Neural progenitor cell (in vitro differentiated cells): ENCODE measurements around the gene CIC. TPM values are rescaled to one million over a fixed set of nuclear protein-coding genes. Genes with fewer than 3 reads are reported as not detected.

ENCODE experiments used
- DNase-seq: peaks from one replicate; pipeline ENCODE4 v3.0.0-alpha.2; 2016; ENCODE audit warnings: low spot score
- H2AFZ ChIP-seq: fragments of 200-600 bp; sonication (generic); replicated peaks from 2 replicates; pipeline ENCODE4 v1.6.1; 2016; ENCODE audit warnings: antibody characterized with exemption
- H3F3A ChIP-seq: fragments of 200-600 bp; sonication (generic); 2 replicates; pipeline ENCODE4 v1.6.1; 2016; ENCODE audit warnings: antibody characterized with exemption, low read depth
- H3K27ac ChIP-seq: fragments of 200-600 bp; sonication (generic); 2 replicates; pipeline ENCODE4 v1.5.1; 2016; ENCODE audit warnings: mild to moderate bottlenecking
- H3K27me3 ChIP-seq: fragments of 200-600 bp; sonication (generic); 2 replicates; pipeline ENCODE4 v1.6.1; 2016; ENCODE audit warnings: mild to moderate bottlenecking, moderate library complexity
- H3K36me3 ChIP-seq: fragments of 200-600 bp; sonication (generic); 2 replicates; pipeline ENCODE4 v1.5.1; 2016
- H3K4me1 ChIP-seq: fragments of 200-600 bp; sonication (generic); 2 replicates; pipeline ENCODE4 v1.6.1; 2016; ENCODE audit warnings: mixed run types
- H3K4me2 ChIP-seq: fragments of 200-600 bp; sonication (generic); 2 replicates; pipeline ENCODE4 v1.6.1; 2016
- H3K4me3 ChIP-seq: fragments of 200-600 bp; sonication (generic); 2 replicates; pipeline ENCODE4 v1.5.1; 2016
- H3K79me2 ChIP-seq: fragments of 200-600 bp; sonication (generic); 2 replicates; pipeline ENCODE4 v1.6.1; 2016; ENCODE audit warnings: low read depth
- H3K9ac ChIP-seq: fragments of 200-600 bp; sonication (generic); 2 replicates; pipeline ENCODE4 v1.6.1; 2016
- H3K9me3 ChIP-seq: fragments of 200-600 bp; sonication (generic); 2 replicates; pipeline ENCODE4 v1.5.1; 2016; ENCODE audit warnings: low read depth
- H4K20me1 ChIP-seq: fragments of 200-600 bp; sonication (generic); 2 replicates; pipeline ENCODE4 v1.6.1; 2016; ENCODE audit warnings: low read depth
- H3K27ac Mint-ChIP-seq: 3 replicates; pipeline ENCODE4 v1.8.0; 2021; ENCODE audit warnings: mixed read lengths
- H3K27me3 Mint-ChIP-seq: 2 replicates; pipeline ENCODE4 v1.8.0; 2022; ENCODE audit warnings: low read depth, mild to moderate bottlenecking, inconsistent platforms, moderate library complexity, mixed read lengths; ENCODE audit not compliant: insufficient read depth
- H3K36me3 Mint-ChIP-seq: 3 replicates; pipeline ENCODE4 v1.8.0; 2021; ENCODE audit warnings: mixed read lengths
- H3K4me1 Mint-ChIP-seq: 3 replicates; pipeline ENCODE4 v1.8.0; 2021; ENCODE audit warnings: mixed read lengths
- H3K4me3 Mint-ChIP-seq: 3 replicates; pipeline ENCODE4 v1.8.0; 2021; ENCODE audit warnings: mild to moderate bottlenecking, moderate library complexity, mixed read lengths
- H3K9me3 Mint-ChIP-seq: 3 replicates; pipeline ENCODE4 v1.8.0; 2020; ENCODE audit warnings: mixed read lengths
- CTCF ChIP-seq: fragments of 200-600 bp; sonication (generic); IDR thresholded peaks from 2 replicates; pipeline ENCODE4 v1.5.1; 2017; ENCODE audit warnings: antibody characterized with exemption, mild to moderate bottlenecking
- EZH2 ChIP-seq: fragments of 200-600 bp; sonication (generic); IDR thresholded peaks from 2 replicates; pipeline ENCODE4 v1.6.1; 2017; ENCODE audit warnings: antibody characterized with exemption, mild to moderate bottlenecking, moderate library complexity
- EZH2phosphoT487 ChIP-seq: fragments of 200-600 bp; sonication (generic); IDR thresholded peaks from 2 replicates; pipeline ENCODE4 v1.6.1; 2017; ENCODE audit warnings: antibody characterized with exemption
- total RNA-seq: library from RNA; depleted of rRNA; stranded (reverse); fragments of >200 nt; gene quantifications from 2 replicates; pipeline ENCODE4 v1.2.3, GENCODE V29; 2015; ENCODE audit warnings: low replicate concordance

Gene CIC
- total RNA-seq, 1 donor from 2014 or later = 5.2 TPM

GRCh38 chr19:42279902-42280814 lies 11.1 kb downstream of the CIC start:
- peak overlapping the region; percentile 67 for H2AFZ ChIP-seq
- H3K4me3 Mint-ChIP-seq = peak overlapping the region; percentile 90
- H3K4me1 ChIP-seq = peaks cover 38% of the 10 kb centered on the region

GRCh38 chr19:42280815-42281145 lies 11.7 kb downstream of the CIC start:
- peaks cover 14% of the 10 kb centered on the region for H3K27me3 Mint-ChIP-seq
- Histone ChIP-seq H3K36me3 (no peaks in the 10 kb centered on the region), H3K4me2 (peak overlapping the region; percentile 87), H3K9me3 (no peaks in the 10 kb centered on the region), H2AFZ (peak overlapping the region; percentile 67), H3K27me3 (no peaks in the 10 kb centered on the region), H3K9ac (no peak overlapping the region), H3K27ac (peak overlapping the region; percentile 55), H3K4me3 (peak overlapping the region; percentile 91), H4K20me1 (peaks cover 21% of the 10 kb centered on the region), H3K4me1 (peaks cover 45% of the 10 kb centered on the region), H3F3A (peaks cover 56% of the 10 kb centered on the region), H3K79me2 (peaks cover 22% of the 10 kb centered on the region)
- TF ChIP-seq EZH2 = no peak
- no peak for TF ChIP-seq CTCF
- no peak for TF ChIP-seq EZH2phosphoT487
- peaks cover 44% of the 10 kb centered on the region for H3K4me1 Mint-ChIP-seq
- no peak overlapping the region for H3K27ac Mint-ChIP-seq
- H3K9me3 Mint-ChIP-seq = no peaks in the 10 kb centered on the region
- peak; percentile 51 for DNase-seq
- H3K4me3 Mint-ChIP-seq = peak overlapping the region; percentile 67
- H3K36me3 Mint-ChIP-seq = peaks cover 3% of the 10 kb centered on the region

More at GRCh38 chr19:42279902-42280814, 11.1 kb downstream of the CIC start:
- peak; percentile 80 for TF ChIP-seq CTCF
- TF ChIP-seq EZH2phosphoT487 = no peak
- TF ChIP-seq EZH2 = no peak
- H4K20me1 ChIP-seq = peaks cover 15% of the 10 kb centered on the region
- H3K36me3 Mint-ChIP-seq = peaks cover 3% of the 10 kb centered on the region
- H3K4me2 ChIP-seq = peak overlapping the region; percentile 87
- peaks cover 53% of the 10 kb centered on the region for H3F3A ChIP-seq
- no peak overlapping the region for H3K9ac ChIP-seq
- peaks cover 39% of the 10 kb centered on the region for H3K4me1 Mint-ChIP-seq
- no peaks in the 10 kb centered on the region for H3K36me3 ChIP-seq
- peaks cover 16% of the 10 kb centered on the region for H3K79me2 ChIP-seq
- no peak overlapping the region for H3K27ac Mint-ChIP-seq
- no peaks in the 10 kb centered on the region for H3K27me3 ChIP-seq
- no peaks in the 10 kb centered on the region for H3K9me3 Mint-ChIP-seq
- peaks cover 14% of the 10 kb centered on the region for H3K27me3 Mint-ChIP-seq
- H3K4me3 ChIP-seq = peak overlapping the region; percentile 91
- no peak overlapping the region for H3K27ac ChIP-seq
- H3K9me3 ChIP-seq = no peaks in the 10 kb centered on the region
- peak; percentile 94 for DNase-seq

- H2AFZ ChIP-seq = no peak overlapping the region
- peak overlapping the region; percentile 78 for H3K27ac Mint-ChIP-seq
- no peaks in the 10 kb centered on the region for H3K9me3 ChIP-seq
- H3K4me1 Mint-ChIP-seq = peaks cover 49% of the 10 kb centered on the region
- H4K20me1 ChIP-seq = peaks cover 26% of the 10 kb centered on the region
- no peak for TF ChIP-seq EZH2phosphoT487
- no peak for TF ChIP-seq EZH2
- no peak for TF ChIP-seq CTCF
- peaks cover 27% of the 10 kb centered on the region for H3K79me2 ChIP-seq
- peaks cover 56% of the 10 kb centered on the region for H3F3A ChIP-seq
- peak; percentile 58 for DNase-seq
- peak overlapping the region; percentile 87 for H3K4me2 ChIP-seq
- H3K9ac ChIP-seq = no peak overlapping the region
- H3K4me3 ChIP-seq = peak overlapping the region; percentile 91
- H3K36me3 ChIP-seq = no peaks in the 10 kb centered on the region
- H3K27me3 Mint-ChIP-seq = peaks cover 16% of the 10 kb centered on the region
- peaks cover 2% of the 10 kb centered on the region for H3K36me3 Mint-ChIP-seq
- H3K27me3 ChIP-seq = no peaks in the 10 kb centered on the region
- peak overlapping the region; percentile 85 for H3K4me3 Mint-ChIP-seq
- H3K27ac ChIP-seq = peak overlapping the region; percentile 55
- no peaks in the 10 kb centered on the region for H3K9me3 Mint-ChIP-seq
- H3K4me1 ChIP-seq = peaks cover 47% of the 10 kb centered on the region
Observed at GRCh38 chr19:42281146-42281826, 12.2 kb downstream of the CIC start.
